ENCODE results near the gene MXD1. TPM values are rescaled to one million over a fixed set of nuclear protein-coding genes. Genes with fewer than 3 reads are reported as not detected.

The MXD1 gene
- total and polyA plus RNA-seq, 9 of the 15 experiments (the other 6 are each of a cell fraction or from before 2014, with no cell fraction given) = 6.7 to 35.9 (median 11.0) TPM

DNA sequence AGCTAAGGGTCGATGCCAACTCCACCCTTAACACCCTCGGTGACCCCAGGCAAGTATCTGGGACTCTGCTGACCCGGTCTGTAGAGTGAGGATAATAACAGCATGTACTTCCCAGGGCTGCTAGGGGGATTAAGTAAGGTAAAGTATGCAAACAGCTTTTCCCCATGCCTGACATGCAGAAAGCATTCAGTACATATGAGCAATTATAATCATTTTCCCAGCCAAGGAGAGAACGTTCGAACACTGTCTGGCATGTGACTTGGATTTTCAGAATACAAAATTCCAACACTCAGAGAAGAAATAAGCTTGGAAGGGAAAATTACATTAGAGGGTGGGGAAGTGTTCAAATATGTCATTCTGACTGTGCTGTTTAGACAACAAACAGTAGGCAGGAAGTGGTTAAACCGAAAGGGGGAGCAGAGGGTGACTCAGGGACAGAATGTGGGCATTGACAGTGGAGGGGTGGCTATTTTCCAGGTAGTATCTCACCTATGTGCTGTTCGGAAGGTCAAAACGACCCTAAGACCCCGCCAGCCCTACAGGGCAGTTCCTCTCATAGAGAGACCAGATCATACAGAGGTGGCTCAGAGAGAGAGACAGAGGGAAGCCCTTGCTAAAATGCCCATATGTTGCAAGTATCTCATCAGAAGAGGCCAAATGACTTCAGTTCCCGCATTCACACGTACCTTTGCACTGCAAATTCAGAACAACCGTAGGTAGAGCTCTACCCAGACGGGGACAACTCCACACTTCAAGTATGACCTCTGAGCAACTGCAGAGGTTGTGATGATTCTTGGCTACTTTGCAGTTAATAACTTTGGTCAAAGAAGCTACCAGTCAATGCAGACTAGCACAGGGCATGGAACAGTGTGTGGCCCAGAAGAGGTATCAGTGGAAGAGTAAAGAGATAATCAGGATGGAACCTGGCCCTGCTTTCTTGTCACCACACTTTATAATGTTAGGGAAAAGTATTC lies 31.7 kb downstream of the MXD1 start (continued):
- TF ChIP-seq MYC (IDR thresholded peaks at IDR 0.05; ENCODE audit: low read depth, low read length) (peak; percentile 26; the same call in 1 of the 2 replicates), MYC (CRISPR knock-in tag; IDR thresholded peaks at IDR 0.05; ENCODE audit: borderline replicate concordance, low read depth) (no peak), ZBTB8A (IDR thresholded peaks at IDR 0.05; ENCODE audit: partially characterized antibody) (no peak), RAD21 (CRISPR knock-in tag; conservative IDR thresholded peaks at IDR 0.05 in 1 of 2, IDR thresholded peaks at IDR 0.05 in 1 of 2) (no peak; a peak in 2 of 4 replicates), ELK1 (CRISPR knock-in tag; IDR thresholded peaks at IDR 0.05) (no peak), ZNF253 (CRISPR knock-in tag; conservative IDR thresholded peaks at IDR 0.05) (no peak), ZBTB1 (CRISPR knock-in tag; IDR thresholded peaks at IDR 0.05; ENCODE audit: borderline replicate concordance, low read depth) (no peak), ZC3H11A (IDR thresholded peaks at IDR 0.05; ENCODE audit: low read depth, low read length) (no peak), LEF1 (IDR thresholded peaks at IDR 0.05) (peak; percentile 50; the same call in 1 of the 2 replicates), YBX1 (IDR thresholded peaks at IDR 0.05) (no peak), JUN (IDR thresholded peaks at IDR 0.05; ENCODE audit: borderline replicate concordance, low read depth, low read length) (peak; percentile 66; the same call in 1 of the 2 replicates), JUN (CRISPR knock-in tag; IDR thresholded peaks at IDR 0.05; ENCODE audit: borderline replicate concordance) (no peak), ZNF551 (CRISPR knock-in tag; IDR thresholded peaks at IDR 0.05) (no peak), TEAD2 (tag; IDR thresholded peaks at IDR 0.05) (no peak), E2F3 (CRISPR knock-in tag; IDR thresholded peaks at IDR 0.05) (no peak), NRF1 (conservative IDR thresholded peaks at IDR 0.05 in 1 of 2, IDR thresholded peaks at IDR 0.05 in 1 of 2) (no peak), SMARCC2 (IDR thresholded peaks at IDR 0.05; ENCODE audit: low read depth) (peak; percentile 31; the same call in 1 of the 2 replicates), MYBL2 (IDR thresholded peaks at IDR 0.05; ENCODE audit: low read depth) (no peak), MYBL2 (CRISPR knock-in tag; IDR thresholded peaks at IDR 0.05; ENCODE audit: borderline replicate concordance) (no peak), CBFA2T2 (conservative IDR thresholded peaks at IDR 0.05) (no peak), PHB (CRISPR knock-in tag; IDR thresholded peaks at IDR 0.05) (no peak), ZNF764 (CRISPR knock-in tag; IDR thresholded peaks at IDR 0.05; ENCODE audit: low read depth) (no peak), MLLT1 (IDR thresholded peaks at IDR 0.05) (no peak), CHD1 (IDR thresholded peaks at IDR 0.05; ENCODE audit: low read length) (no peak), HNRNPH1 (optimal IDR thresholded peaks at IDR 0.05; ENCODE audit: low read depth, low read length) (no peak), KDM1A (IDR thresholded peaks at IDR 0.05) (no peak), NCOR1 (IDR thresholded peaks at IDR 0.05) (no peak)

Data from K562 (cell line).